H1 (cell line): ENCODE measurements around the gene DCBLD1. TPM values are rescaled to one million over a fixed set of nuclear protein-coding genes. Genes with fewer than 3 reads are reported as not detected.

ENCODE experiments used
- CTCF ChIA-PET: fragments of 300-600 bp; sonication (Branson Sonifier 250); formaldehyde crosslinking; loops from one replicate; lab custom pipeline; 2021; ENCODE audit not compliant: partially characterized antibody; lab: Charles Lee
- POLR2A ChIA-PET: fragments of 300-600 bp; sonication (Branson Sonifier 250); formaldehyde crosslinking; loops from one replicate; lab custom pipeline; 2021; ENCODE audit warnings: inconsistent platforms; ENCODE audit not compliant: partially characterized antibody; lab: Charles Lee
- DNase-seq, 2 experiments: peaks; one replicate each; pipeline versions ENCODE4 v3.0.0 to v3.0.0-alpha.2; 2010 to 2022; ENCODE audit warnings: low spot score in 2 of 2, low read depth in 1 of 2, mixed read lengths in 1 of 2
- FAIRE-seq: peaks from 2 replicates; lab custom pipeline; 2011; peaks lifted over from hg19 to GRCh38; lab: Jason Lieb, UNC
- H2AFZ ChIP-seq: 2 replicates; pipeline ENCODE4 v1.8.1; 2012; ENCODE audit warnings: low read length, inconsistent platforms
- H2AK5ac ChIP-seq: 2 replicates; pipeline ENCODE4 v1.6.1; 2013; ENCODE audit warnings: low read depth, low read length
- H2BK120ac ChIP-seq: replicated peaks from 2 replicates; pipeline ENCODE3; 2013; ENCODE audit warnings: low read depth, low read length, inconsistent platforms
- H2BK12ac ChIP-seq: 2 replicates; pipeline ENCODE4 v1.6.1; 2013; ENCODE audit warnings: low read depth, low read length
- H2BK15ac ChIP-seq: 2 replicates; pipeline ENCODE4 v1.6.1; 2013; ENCODE audit warnings: low read length
- H2BK20ac ChIP-seq: 2 replicates; pipeline ENCODE4 v1.6.1; 2013; ENCODE audit warnings: low read length
- H2BK5ac ChIP-seq: 2 replicates; pipeline ENCODE4 v1.6.1; 2013; ENCODE audit warnings: low read depth, low read length
- H3K14ac ChIP-seq: 2 replicates; pipeline ENCODE4 v1.6.1; 2013; ENCODE audit warnings: inconsistent platforms; ENCODE audit not compliant: insufficient read length
- H3K18ac ChIP-seq: 2 replicates; pipeline ENCODE4 v1.6.1; 2013; ENCODE audit warnings: low read length; ENCODE audit errors: extremely low read depth
- H3K23ac ChIP-seq: 2 replicates; pipeline ENCODE4 v1.6.1; 2013; ENCODE audit warnings: inconsistent platforms; ENCODE audit not compliant: insufficient read length
- H3K23me2 ChIP-seq: 2 replicates; pipeline ENCODE4 v1.6.1; 2013; ENCODE audit warnings: low read depth, low read length
- H3K27ac ChIP-seq: 2 replicates; pipeline ENCODE4 v1.6.1; 2011; ENCODE audit warnings: low read depth, low read length, inconsistent platforms
- H3K27me3 ChIP-seq, 4 experiments: replicated peaks in 1 of 4; 1 replicate in 1 of 4; 2 replicates in 3 of 4; pipeline versions ENCODE4 v1.6.1 to v1.8.1; 2011 to 2013; ENCODE audit warnings: low read length in 3 of 4, mild to moderate bottlenecking in 3 of 4, inconsistent platforms in 2 of 4, mixed read lengths in 2 of 4, moderate library complexity in 1 of 4; ENCODE audit not compliant: control insufficient read depth in 3 of 4, insufficient read depth in 3 of 4; ENCODE audit errors: extremely low read depth in 1 of 4
- H3K36me3 ChIP-seq, 4 experiments: 2 replicates each; pipeline versions ENCODE4 v1.6.1 to v1.8.1; 2011 to 2013; ENCODE audit warnings: mild to moderate bottlenecking in 4 of 4, low read length in 3 of 4, moderate library complexity in 2 of 4, control low read depth in 1 of 4, inconsistent platforms in 1 of 4; ENCODE audit not compliant: insufficient read depth in 4 of 4, control insufficient read depth in 2 of 4
- H3K4ac ChIP-seq: replicated peaks from 2 replicates; pipeline ENCODE3; 2013; ENCODE audit warnings: low read length, low read depth, mixed read lengths, inconsistent platforms; ENCODE audit not compliant: insufficient read length
- H3K4me1 ChIP-seq, 4 experiments: replicated peaks in 1 of 4; 1 replicate in 1 of 4; 2 replicates in 3 of 4; pipeline versions ENCODE4 v1.6.1 to v1.8.1; 2011 to 2013; ENCODE audit warnings: low read length in 3 of 4, inconsistent platforms in 2 of 4, mixed read lengths in 1 of 4; ENCODE audit not compliant: insufficient read depth in 4 of 4, control insufficient read depth in 3 of 4
- H3K4me2 ChIP-seq, 2 experiments: 2 replicates each; pipeline versions ENCODE4 v1.6.1 to v1.8.1; 2011 to 2013; ENCODE audit warnings: low read depth in 2 of 2, low read length in 2 of 2, control low read depth in 1 of 2, inconsistent platforms in 1 of 2, mild to moderate bottlenecking in 1 of 2; ENCODE audit not compliant: insufficient read depth in 1 of 2
- H3K4me3 ChIP-seq, 4 experiments: fragments of 200-600, 300-600 bp in 1 of 4; sonication (generic), shearing (Covaris generic), sonication (Bioruptor Twin) in 1 of 4; 2 replicates each; pipeline versions ENCODE4 v1.5.1 to v1.8.1; 2011 to 2016; ENCODE audit warnings: low read length in 4 of 4, low read depth in 3 of 4, control low read depth in 2 of 4, inconsistent platforms in 2 of 4, mild to moderate bottlenecking in 2 of 4, mixed read lengths in 1 of 4, moderate library complexity in 1 of 4; ENCODE audit not compliant: insufficient read depth in 2 of 4; ENCODE audit errors: extremely low read depth in 1 of 4
- H3K56ac ChIP-seq: replicated peaks from 2 replicates; pipeline ENCODE3; 2013; ENCODE audit warnings: low read depth, mild to moderate bottlenecking, mixed read lengths, low read length, inconsistent platforms; ENCODE audit not compliant: insufficient read length
- H3K79me1 ChIP-seq: 2 replicates; pipeline ENCODE4 v1.6.1; 2013; ENCODE audit warnings: low read depth, low read length, control low read depth
- H3K79me2 ChIP-seq, 2 experiments: 2 replicates each; pipeline versions ENCODE4 v1.6.1 to v1.8.1; 2012 to 2013; ENCODE audit warnings: low read length in 2 of 2, mild to moderate bottlenecking in 2 of 2, inconsistent platforms in 1 of 2; ENCODE audit not compliant: insufficient read depth in 2 of 2, control insufficient read depth in 1 of 2
- H3K9ac ChIP-seq, 4 experiments: replicated peaks in 1 of 4; 1 replicate in 1 of 4; 2 replicates in 3 of 4; pipeline versions ENCODE4 v1.6.1 to v1.8.1; 2011 to 2013; ENCODE audit warnings: low read depth in 3 of 4, low read length in 3 of 4, control low read depth in 2 of 4, mild to moderate bottlenecking in 2 of 4, moderate library complexity in 2 of 4, inconsistent platforms in 1 of 4; ENCODE audit errors: extremely low read depth in 1 of 4
- H3K9me3 ChIP-seq, 2 experiments: 2 replicates each; pipeline versions ENCODE4 v1.6.1 to v1.8.1; 2012 to 2013; ENCODE audit warnings: mild to moderate bottlenecking in 2 of 2, moderate library complexity in 2 of 2, control low read depth in 1 of 2, inconsistent platforms in 1 of 2, low read depth in 1 of 2, low read length in 1 of 2, mixed read lengths in 1 of 2; ENCODE audit not compliant: insufficient read depth in 2 of 2
- H4K20me1 ChIP-seq, 2 experiments: replicated peaks in 1 of 2; 2 replicates each; pipeline versions ENCODE3 to v1.8.1; 2011 to 2013; ENCODE audit warnings: inconsistent platforms in 2 of 2, low read length in 2 of 2, mild to moderate bottlenecking in 1 of 2; ENCODE audit not compliant: insufficient read depth in 2 of 2, control insufficient read depth in 1 of 2
- H4K5ac ChIP-seq: 2 replicates; pipeline ENCODE4 v1.6.1; 2013; ENCODE audit warnings: low read length, low read depth, mixed read lengths, inconsistent platforms; ENCODE audit not compliant: insufficient read length
- H4K8ac ChIP-seq: 2 replicates; pipeline ENCODE4 v1.8.0; 2013; ENCODE audit warnings: mild to moderate bottlenecking, moderate library complexity, low read length, inconsistent platforms; ENCODE audit not compliant: insufficient read depth; ENCODE audit errors: extremely low read depth
- H4K91ac ChIP-seq: replicated peaks from 2 replicates; pipeline ENCODE3; 2013; ENCODE audit warnings: low read length, mixed read lengths, inconsistent platforms; ENCODE audit not compliant: insufficient read length
- BCL11A ChIP-seq, 2 experiments: IDR thresholded peaks; one replicate each; pipeline ENCODE4 v1.6.1; 2011; ENCODE audit warnings: low read depth in 2 of 2, low read length in 2 of 2, mild to moderate bottlenecking in 2 of 2
- CREB1 ChIP-seq: IDR thresholded peaks from 2 replicates; pipeline ENCODE4 v1.6.1; 2012; ENCODE audit warnings: inconsistent platforms
- CTBP2 ChIP-seq: IDR thresholded peaks from 2 replicates; pipeline ENCODE4 v1.7.0; 2011; ENCODE audit warnings: borderline replicate concordance, mild to moderate bottlenecking, moderate library complexity, mixed read lengths, low read length; ENCODE audit not compliant: insufficient read depth, insufficient read length
- EGR1 ChIP-seq: IDR thresholded peaks from 2 replicates; pipeline ENCODE4 v1.6.1; 2011; ENCODE audit warnings: low read depth, low read length, borderline replicate concordance
- EZH2 ChIP-seq: fragments of 200-600 bp; sonication (generic); IDR thresholded peaks from 2 replicates; pipeline ENCODE4 v1.7.1; 2012; ENCODE audit warnings: low read depth, mild to moderate bottlenecking, moderate library complexity, low read length, inconsistent platforms; ENCODE audit not compliant: severe bottlenecking
- FOSL1 ChIP-seq: IDR thresholded peaks from 2 replicates; pipeline ENCODE4 v1.6.1; 2011; ENCODE audit warnings: mild to moderate bottlenecking, low read depth, low read length, moderate library complexity; ENCODE audit not compliant: insufficient read depth
- JUN ChIP-seq: IDR thresholded peaks from 2 replicates; pipeline ENCODE4 v1.6.1; 2011; ENCODE audit warnings: low read depth, mild to moderate bottlenecking, improper control_type of control experiment, low read length
- POU5F1 ChIP-seq: IDR thresholded peaks from 2 replicates; pipeline ENCODE4 v1.6.1; 2011; ENCODE audit warnings: low read depth, mild to moderate bottlenecking, low read length, moderate library complexity
- SIN3A ChIP-seq, 2 experiments: IDR thresholded peaks in 1 of 2; conservative IDR thresholded peaks in 1 of 2; 2 replicates each; pipeline ENCODE4 v1.6.1; 2011 to 2012; ENCODE audit warnings: low read length in 2 of 2, improper control_type of control experiment in 1 of 2, low read depth in 1 of 2, mild to moderate bottlenecking in 1 of 2
- TAF7 ChIP-seq: optimal IDR thresholded peaks from 2 replicates; pipeline ENCODE3; 2011; ENCODE audit warnings: low read depth, mild to moderate bottlenecking, inconsistent platforms, low read length, moderate library complexity, borderline replicate concordance
- WGBS, 2 experiments: shearing (Covaris generic) in 1 of 2; methylation state at CpG; one replicate each; pipeline versions ENCODE4 v1.1.6 to v1.1.7; 2013 to 2015; ENCODE audit warnings: low lambda C conversion rate in 2 of 2, mixed read lengths in 2 of 2, inconsistent platforms in 1 of 2, low coverage in 1 of 2, missing lambda C conversion rate in 1 of 2; ENCODE audit not compliant: insufficient replicate concordance in 2 of 2, insufficient coverage in 1 of 2, insufficient read length in 1 of 2; ENCODE audit errors: extremely low coverage in 1 of 2, missing lambda C conversion rate in 1 of 2; 5-methylcytosine and 5-hydroxymethylcytosine counted together
- polyA plus RNA-seq, 7 experiments: library from polyadenylated mRNA; depleted of rRNA in 3 of 7; stranded (reverse) in 5 of 7; unstranded in 2 of 7; fragments of >200 nt in 5 of 7; fragments of 200-250 nt in 2 of 7; gene quantifications; 1 replicate in 5 of 7; 2 replicates in 1 of 7; 4 replicates in 1 of 7; pipeline versions ENCODE4 v1.2.1 to v1.2.3, GENCODE V29; 2011 to 2013; ENCODE audit warnings: missing spikeins in 2 of 7, mixed read lengths in 2 of 7
- total RNA-seq: library from RNA; stranded (reverse); fragmentation: NEBNext Ultra II Directional; extraction: Animal tissue kit (Norgen Biotek cat#: 25700); gene quantifications from 2 replicates; pipeline ENCODE4 v1.2.1, GENCODE V29; 2021
- TF ChIP-seq, protein P1 (sequence below): IDR thresholded peaks from 2 replicates; pipeline ENCODE4 v1.6.1; 2011; ENCODE audit warnings: low read depth, mild to moderate bottlenecking, low read length; ENCODE audit not compliant: insufficient read depth
- TF ChIP-seq, protein P2 (sequence below): IDR thresholded peaks from 2 replicates; pipeline ENCODE4 v1.6.1; 2012; ENCODE audit warnings: low read length, inconsistent platforms

DCBLD1 gene
- total and polyA plus RNA-seq, 2 of the 8 experiments (the other 6 are each of a cell fraction or from before 2014, with no cell fraction given) = 3.9 to 11.2 TPM

DNA sequence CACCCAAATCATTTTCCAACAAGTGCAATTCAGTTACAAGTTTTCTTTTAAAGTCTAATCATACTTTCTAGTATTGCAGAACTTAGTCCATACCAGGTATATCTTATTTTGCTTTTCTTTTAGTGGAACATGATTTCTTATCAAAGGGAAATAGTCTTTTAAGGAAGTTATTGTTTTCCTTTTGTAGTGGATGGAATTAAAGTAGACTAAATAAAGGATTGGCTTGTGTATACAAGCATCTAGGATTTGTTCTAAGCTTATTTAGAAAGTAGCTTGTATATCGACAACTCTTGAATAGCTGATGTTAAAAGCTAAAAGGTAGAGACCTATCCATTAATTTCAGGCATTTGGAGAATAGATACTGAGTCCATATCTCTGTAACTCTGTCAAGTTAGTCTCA, 14.8 kb downstream of the DCBLD1 start:
- Histone ChIP-seq H2BK15ac (no peak overlapping the region), H3K18ac (no peak overlapping the region), H2AFZ (no peak overlapping the region), H3K4ac (no peak overlapping the region), H3K14ac (no peak overlapping the region), H3K9ac (no peak overlapping the region), H3K4me3 (no peak overlapping the region), H4K91ac (no peak overlapping the region), H3K9me3 (no peaks in the 10 kb centered on the region), H2AK5ac (no peak overlapping the region), H4K8ac (no peak overlapping the region), H4K20me1 (no peaks in the 10 kb centered on the region), H3K23ac (no peak overlapping the region), H2BK20ac (no peak overlapping the region), H2BK5ac (no peak overlapping the region), H3K56ac (no peak overlapping the region), H2BK120ac (no peak overlapping the region), H3K4me2 (no peak overlapping the region), H2BK12ac (no peak overlapping the region), H4K5ac (no peak overlapping the region), H3K27ac (no peak overlapping the region), H3K27me3 (no peaks in the 10 kb centered on the region), H3K79me1 (no peaks in the 10 kb centered on the region), H3K36me3 (no peaks in the 10 kb centered on the region), H3K79me2 (no peaks in the 10 kb centered on the region), H3K23me2 (no peaks in the 10 kb centered on the region), H3K4me1 (no peaks in the 10 kb centered on the region; a peak in 1 of 7 replicates)
- CTCF ChIA-PET = no interaction called here
- POLR2A ChIA-PET = no interaction called here
- FAIRE-seq (no peak), DNase-seq (no peak)
- WGBS, 2 experiments = 92% methylated on average over 1 of the region's 1 CpG; no CpG with 5 or more reads in 1 of the 2 experiments
- no peak for TF ChIP-seq FOSL1
- TF ChIP-seq, protein P1, sequence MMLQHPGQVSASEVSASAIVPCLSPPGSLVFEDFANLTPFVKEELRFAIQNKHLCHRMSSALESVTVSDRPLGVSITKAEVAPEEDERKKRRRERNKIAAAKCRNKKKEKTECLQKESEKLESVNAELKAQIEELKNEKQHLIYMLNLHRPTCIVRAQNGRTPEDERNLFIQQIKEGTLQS = no peak
- no peak for TF ChIP-seq EGR1
- TF ChIP-seq TAF7 = no peak
- TF ChIP-seq JUN = no peak
- TF ChIP-seq BCL11A (IDR thresholded peaks at IDR 0.05; ENCODE audit: low read depth in 2 of 2, low read length in 2 of 2) = no peak
- no peak for TF ChIP-seq CREB1
- TF ChIP-seq EZH2 = no peak
- TF ChIP-seq SIN3A (conservative IDR thresholded peaks at IDR 0.05 in 1 of 2, IDR thresholded peaks at IDR 0.05 in 1 of 2; ENCODE audit: low read depth in 1 of 2, low read length in 2 of 2) = no peak
- TF ChIP-seq CTBP2 = no peak
- TF ChIP-seq POU5F1 = no peak
- TF ChIP-seq, protein P2, sequence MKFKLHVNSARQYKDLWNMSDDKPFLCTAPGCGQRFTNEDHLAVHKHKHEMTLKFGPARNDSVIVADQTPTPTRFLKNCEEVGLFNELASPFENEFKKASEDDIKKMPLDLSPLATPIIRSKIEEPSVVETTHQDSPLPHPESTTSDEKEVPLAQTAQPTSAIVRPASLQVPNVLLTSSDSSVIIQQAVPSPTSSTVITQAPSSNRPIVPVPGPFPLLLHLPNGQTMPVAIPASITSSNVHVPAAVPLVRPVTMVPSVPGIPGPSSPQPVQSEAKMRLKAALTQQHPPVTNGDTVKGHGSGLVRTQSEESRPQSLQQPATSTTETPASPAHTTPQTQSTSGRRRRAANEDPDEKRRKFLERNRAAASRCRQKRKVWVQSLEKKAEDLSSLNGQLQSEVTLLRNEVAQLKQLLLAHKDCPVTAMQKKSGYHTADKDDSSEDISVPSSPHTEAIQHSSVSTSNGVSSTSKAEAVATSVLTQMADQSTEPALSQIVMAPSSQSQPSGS = no peak
